NOMO-1 treated with dmso at 0.1 percent for 144 hours (cell line): ENCODE data around the gene IL10RA.
A peak's percentile ranks its signal among the peaks of the same experiment; 100 is the strongest.
"Not testable (repeated sequence)": the region's sequence is repeated elsewhere in the genome, so short reads cannot be mapped to it uniquely, and the experiment has no call there.

ENCODE experiments used
- DNase-seq: peaks from one replicate; lab custom pipeline; 2025; ENCODE audit not compliant: unreplicated experiment; lab: John Stamatoyannopoulos, UW

Gene IL10RA

DNA sequence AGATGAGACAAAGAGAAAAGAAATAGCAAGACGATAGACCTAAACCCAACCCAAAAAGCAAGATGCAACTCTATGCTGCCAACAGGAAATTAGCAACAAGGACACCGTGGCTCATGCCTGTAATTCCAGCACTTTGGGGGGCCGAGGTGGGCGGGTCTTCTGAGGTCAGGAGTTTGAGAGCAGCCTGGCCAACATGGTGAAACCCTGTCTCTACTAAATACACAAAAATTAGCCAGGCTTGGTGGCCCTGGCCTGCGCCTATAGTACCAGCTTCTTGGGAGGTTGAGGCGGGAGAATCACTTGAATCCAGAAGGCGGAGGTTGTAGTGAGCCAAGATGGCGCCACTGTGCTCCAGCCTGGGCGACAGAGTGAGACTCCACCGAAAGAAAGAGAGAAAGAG, 24.3 kb upstream of the IL10RA start:
- DNase-seq = no peak

DNA sequence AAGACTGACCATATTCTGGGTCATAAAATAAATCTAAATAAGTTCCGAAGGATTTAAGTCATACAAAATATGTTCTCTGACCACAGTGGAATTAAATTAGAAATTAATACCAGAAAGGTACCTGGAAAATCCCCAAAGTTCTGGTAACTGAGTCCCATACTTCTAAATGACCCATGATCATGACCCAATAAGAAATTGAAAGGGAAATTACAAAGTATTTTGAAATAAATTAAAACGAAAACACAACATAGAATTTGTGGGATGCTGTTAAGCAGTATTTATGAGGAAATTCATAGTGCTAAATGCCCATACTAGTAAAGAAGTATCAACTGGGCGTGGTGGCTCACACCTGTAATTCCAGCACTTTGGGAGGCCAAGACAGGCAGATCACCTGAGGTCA, 23.4 kb upstream of the IL10RA start:
- no peak for DNase-seq

DNA sequence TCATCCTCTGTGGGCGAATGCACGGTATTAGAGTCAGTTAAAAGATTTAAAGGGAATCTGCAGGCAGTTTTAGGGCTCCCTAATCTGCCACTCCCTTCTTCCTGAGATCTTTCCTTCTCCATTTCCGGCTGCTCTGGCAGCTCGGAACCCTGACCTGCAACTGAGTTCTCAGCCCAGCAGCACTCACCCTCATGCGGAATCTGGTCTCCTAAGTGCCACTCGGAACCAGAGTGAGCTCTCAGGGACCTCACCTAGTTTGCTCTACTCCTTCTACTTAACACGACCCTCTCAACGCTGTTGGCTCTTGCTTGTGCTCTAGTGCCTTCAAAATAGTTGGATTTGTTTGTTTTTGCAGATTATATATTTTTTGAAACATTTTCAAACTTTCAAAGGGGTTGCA, 19.3 kb upstream of the IL10RA start:
- DNase-seq = no peak

DNA sequence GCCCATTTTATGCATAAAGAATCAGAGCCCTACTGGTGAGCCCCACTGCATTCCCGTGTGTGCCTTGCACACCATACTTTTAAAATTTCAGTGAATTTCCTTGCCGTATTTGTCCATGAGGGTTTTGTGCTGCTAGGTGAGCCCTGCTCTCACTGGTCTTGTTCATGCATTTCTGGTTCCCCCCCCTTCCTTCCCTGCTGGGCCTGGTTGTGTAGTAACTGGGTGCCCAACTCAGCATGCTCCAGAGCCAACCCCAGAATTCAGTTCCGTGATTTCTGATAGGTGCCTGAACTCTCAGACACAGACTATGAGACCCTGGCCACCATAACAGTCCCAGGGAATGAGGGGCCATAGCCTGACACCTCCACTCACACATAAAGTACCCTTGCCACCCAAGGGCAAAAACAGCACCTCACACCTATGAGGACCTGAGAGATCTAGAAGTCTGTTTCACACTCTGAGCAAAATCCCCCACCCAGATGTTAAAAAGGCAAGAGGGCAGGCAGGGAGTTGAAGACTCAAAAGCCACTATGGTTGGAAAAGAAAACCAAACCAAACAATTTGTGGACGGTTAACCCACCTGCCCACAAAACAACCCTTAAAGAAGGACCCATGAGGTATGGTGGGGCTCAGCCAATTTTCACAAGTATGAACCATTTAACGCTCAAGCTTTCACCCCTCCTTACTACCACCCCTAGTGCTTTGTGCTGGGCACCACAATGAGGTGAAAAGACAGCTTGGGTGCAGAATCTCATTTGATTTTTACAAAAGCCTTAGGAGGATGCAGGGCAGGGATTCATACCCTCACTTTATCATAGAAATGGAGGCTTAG, 16.8 kb upstream of the IL10RA start:
- DNase-seq = no peak

DNA sequence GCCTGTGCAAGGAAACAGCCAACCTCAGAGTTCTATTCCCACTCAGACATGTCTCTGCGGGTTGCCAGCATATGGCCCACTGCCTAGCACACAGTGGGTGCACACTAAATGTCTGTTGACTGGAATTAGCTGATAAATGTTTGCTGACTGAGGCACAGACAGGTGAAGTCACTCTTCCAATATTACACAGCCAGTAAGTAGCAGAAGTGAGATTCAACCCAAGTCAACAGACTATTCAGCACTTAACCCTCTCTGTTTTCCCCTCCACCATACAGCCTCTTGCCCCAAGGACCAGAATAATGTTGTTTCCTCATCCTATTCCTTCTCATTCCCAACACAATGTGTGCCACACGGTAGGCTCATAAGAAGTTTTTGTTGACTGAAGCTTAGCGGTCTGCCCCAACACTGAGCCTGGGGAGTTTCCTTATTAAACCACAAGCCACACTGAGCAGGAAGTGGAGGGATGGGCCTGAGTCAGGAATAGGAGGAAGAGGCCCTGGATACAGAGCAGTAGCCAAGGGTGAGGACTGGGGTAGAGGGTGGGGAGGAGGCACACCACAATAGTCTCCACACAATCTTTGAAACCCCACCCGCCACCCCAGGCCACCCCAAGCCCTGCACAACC, 15.7 kb upstream of the IL10RA start:
- DNase-seq = peak; percentile 43

DNA sequence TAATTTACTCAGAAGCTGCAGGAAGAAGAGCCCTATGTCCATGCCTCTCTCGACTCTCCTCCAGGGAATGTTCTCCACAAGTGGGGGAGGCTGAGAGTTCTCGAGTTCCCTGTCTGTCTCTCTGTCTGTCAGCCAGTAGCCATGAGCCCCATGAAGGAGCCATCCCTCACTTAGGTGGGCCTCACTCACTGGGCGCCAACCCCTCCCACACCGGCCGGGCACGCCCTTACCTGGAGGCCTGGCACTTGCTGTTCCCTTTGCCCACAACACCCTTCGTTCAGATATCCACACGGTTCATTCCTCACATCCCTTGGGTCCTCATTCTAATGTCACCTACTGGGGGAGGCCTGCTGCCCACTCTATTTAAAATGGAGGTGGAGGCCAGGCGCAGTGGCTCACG, 14.2 kb upstream of the IL10RA start:
- DNase-seq = no peak

DNA sequence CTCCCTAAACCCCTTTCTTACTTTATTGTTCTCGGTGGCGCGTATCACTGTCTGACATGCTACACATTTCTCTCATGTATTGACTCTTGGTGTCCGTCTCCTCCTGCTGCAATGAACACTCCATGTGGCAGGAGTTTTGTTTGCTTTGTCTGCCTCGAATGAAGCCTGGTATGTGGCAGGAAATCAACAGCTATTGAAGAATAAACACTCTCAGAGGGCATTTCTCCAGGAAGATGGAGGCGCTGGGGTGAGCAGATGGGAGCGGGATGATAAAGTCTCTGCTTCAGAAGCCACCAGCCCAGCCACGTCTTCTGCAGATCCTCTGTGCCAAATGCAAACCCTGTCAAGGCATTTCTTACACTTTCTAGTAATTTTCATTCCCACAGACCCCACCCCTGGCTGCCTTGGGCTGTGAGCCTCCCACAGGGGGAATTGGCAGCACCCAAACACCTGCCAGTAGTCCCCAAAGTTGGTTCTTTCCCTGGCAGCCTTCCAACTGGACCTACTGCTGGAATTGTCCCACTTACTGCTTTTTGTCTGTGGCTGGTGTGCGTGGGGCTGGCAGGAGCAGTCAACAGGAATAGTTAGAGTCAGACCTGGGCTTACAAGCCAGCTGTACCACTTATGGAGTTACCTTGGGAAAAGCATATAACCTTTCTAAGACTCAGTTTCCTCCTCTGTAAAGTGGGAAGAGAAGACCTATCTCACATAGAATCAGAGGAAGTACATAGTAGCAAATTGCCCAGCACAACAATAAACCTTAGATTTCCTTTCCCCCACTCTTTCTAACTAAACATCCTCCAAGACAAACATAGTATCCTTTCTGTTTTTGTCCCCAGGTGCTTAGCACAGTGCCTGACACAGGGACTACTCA, 13.3 kb upstream of the IL10RA start:
- DNase-seq = no peak

DNA sequence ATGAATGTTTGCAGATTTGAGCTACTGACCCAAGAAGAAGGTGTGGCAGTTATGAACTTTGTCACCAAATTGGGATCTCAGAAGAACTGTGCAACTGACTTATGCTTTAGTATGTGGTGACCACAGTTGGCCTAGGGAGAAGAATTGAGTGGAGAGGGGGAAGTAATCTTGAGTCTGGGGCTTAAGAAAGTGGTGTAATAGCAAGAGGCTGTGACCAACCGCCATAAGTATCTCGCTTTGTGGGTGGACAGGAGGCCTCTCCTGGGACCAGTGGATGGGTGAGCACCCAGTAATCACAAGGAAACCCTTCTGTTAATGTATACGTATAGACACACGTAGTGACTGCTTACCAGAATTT, 12.7 kb upstream of the IL10RA start:
- peak; percentile 79 for DNase-seq

DNA sequence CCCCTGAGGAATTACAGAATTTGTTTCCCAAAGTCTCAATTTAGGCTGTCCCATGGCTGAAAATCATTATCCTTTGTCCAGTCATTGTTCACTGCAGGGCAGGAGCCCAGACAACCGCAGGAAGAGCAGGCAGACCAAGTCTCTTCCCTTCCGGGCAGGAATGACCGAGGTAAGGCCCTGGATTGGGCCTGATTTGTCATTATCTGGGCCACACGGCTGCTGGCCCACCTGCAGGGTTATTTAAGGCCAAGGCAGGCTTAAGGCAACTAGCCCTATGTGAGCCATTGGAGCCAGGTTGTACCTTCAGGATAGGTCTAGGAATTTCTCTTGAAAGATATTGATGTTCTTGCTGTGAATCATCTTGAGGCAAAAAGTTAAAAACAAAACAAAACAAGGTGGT, 9.7 kb upstream of the IL10RA start:
- no peak for DNase-seq

DNA sequence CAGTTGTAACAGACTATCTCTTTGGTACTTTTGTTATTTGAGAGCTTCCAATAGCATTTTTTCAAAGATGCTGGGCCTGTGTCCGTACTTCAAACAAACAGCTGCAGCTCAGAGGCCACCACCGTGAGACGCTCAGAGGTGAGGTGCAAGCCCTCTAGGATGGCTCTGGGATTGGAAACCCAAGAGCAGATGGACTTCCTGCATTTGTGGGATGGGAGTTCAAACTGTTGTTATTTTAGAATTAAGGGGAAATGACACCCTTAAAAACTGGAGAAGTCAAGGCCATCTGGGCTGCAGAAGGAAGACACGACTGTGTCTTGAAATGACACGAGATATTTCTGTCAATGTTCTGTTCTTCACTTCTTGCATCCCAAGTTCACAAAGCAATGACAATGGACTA, 9.2 kb upstream of the IL10RA start:
- DNase-seq = no peak

DNA sequence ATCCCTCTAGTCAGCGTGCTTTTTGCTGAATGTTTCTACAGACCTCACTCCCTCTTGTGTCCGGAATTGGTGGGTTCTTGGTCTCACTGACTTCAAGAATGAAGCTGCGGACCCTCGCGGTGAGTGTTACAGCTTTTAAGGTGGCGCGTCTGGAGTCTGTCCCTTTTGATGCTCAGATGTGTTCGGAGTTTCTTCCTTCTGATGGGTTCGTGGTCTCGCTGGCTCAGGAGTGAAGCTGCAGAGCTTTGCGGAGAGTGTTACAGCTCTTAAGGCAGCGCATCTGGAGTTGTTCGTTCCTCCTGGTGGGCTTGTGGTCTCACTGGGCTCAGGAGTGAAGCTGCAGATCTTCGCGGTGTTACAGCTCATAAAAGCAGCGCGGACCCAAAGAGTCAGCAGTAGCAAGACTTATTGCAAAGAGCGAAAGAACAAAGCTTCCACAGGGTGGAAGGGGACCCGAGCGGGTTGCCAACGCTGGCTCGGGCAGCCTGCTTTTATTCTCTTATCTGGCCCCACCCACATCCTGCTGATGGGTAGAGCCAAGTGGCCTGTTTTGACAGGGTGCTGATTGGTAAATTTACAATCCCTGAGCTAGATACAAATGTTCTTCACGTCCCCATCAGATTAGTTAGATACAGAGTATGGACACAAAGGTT, 8.5 kb upstream of the IL10RA start:
- not testable (repeated sequence) for DNase-seq

DNA sequence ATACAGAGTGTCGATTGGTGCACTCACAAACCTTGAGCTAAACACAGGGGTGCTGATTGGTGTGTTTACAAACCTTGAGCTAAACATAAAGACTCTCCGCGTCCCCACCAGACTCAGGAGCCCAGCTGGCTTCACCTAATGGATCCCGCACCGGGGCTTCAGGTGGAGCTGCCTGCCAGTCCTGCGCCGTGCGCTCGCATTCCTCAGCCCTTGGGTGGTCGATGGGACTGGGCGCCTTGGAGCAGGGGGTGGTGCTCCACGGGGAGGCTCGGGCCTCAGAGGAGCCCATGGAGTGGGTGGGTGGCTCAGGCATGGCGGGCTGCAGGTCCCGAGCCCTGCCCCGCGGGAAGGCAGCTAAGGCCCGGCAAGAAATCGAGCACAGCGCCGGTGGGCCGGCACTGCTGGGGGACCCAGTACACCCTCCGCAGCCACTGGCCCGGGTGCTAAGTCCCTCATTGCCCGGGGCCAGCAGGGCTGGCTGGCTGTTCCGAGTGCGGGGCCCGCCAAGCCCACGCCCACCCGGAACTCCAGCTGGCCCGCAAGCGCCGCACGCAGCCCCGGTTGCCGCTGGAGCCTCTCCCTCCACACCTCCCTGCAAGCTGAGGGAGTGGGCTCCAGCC, 7.8 kb upstream of the IL10RA start:
- not testable (repeated sequence) for DNase-seq

DNA sequence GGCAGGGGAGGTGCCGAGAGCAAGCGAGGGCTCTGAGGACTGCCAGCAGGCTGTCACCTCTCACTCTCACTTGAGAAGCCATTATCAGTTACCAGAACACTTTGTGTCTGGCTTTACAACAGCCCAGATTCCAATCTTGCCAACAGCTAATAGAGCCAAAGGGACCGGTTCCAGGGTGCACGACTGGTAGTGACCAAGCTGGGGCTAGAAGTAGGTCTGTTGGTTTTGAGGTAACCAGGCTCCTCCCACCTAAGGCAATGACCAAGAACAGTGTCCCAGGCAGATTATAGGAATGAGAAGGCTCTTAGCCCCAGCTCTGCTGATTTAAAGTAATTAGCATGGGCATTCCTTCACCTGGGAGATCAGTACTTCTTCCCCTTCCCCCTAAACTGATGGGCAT, 7.2 kb upstream of the IL10RA start:
- DNase-seq = no peak

DNA sequence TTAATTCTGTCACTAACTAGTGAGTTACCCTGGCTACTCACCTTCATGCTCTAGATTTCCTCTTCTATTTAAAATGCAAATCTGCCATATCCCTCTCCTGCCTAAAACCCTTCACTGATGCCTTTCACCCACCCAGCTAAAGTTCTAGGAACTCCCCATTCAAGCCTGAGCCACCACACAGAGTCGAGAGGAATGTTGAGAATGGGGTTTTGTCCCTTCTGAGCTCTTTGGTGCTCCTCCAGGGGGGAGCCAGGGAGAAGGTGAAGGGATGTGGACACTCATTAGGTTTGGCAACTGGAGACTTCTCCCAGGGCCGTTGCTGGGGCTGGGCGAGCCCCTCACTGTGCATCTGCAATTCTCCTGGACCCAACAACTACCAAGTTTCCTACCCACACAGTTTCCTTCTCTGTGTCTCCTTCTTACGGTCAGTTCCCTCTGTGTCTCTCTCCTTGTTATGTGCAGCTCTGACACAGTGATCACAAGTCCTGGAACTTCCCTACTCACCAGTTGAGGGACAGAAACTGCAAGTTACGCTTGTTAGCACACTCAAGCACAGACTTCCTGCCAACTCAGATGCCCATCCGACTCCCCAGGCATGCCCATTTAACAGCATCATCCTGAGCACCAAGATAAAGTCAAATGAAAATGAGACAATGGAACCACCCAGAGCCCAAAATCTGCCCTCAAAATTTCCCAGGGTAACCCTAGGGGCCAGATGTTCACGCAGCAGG, 6.5 kb upstream of the IL10RA start:
- no peak for DNase-seq

DNA sequence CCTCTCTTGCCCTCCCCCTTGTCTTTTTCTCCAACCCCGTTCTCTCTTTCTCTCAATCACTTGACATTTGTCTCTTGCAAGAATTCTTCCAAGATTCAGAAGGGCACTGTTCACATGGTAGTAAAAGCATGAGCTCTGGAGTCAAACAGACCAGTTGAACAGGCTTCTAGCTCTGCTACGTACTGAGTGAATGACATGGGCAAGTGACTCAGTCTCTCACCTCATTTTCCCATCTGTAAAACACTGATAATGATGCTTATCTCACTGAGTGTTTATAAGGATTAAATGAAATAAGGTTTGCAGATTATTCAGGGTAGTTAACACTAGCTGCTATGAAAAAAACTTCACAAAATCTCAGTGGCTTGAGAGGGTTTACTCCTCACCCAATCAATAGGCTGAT, 5.9 kb upstream of the IL10RA start:
- no peak for DNase-seq

DNA sequence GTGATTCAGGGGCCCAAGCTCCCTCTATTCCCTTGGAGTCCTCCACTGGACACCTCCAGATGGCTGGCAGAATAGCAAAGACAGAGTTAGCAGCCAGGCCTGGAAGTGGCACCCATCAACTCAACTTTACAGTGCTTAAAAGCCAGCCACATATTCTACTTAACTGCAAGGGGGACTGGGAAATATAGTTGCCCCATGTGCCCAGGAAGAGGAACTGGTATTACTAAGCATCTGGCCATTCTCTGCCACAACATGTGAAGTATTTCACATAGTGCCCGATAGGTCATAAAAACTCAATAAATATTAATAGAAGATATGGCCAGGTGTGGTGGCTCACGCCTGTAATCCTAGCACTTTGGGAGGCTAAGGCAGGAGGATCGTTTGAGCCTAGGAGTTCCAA, 5.5 kb upstream of the IL10RA start:
- no peak for DNase-seq

DNA sequence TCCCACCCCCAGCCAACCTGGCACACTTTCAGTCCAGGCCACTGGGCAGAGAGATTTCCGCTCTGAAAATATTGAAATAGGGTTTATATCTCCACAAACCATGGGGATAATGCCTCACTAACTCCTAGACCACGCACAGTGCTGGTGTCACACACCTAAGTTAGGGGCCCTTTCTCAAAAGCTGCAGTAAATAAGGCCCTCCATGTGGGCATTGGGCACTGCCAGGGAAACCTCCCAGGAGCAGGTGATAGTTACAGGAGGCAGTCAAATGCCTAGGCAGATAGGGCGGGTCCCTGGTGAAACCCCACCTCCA, 3.1 kb upstream of the IL10RA start:
- no peak for DNase-seq

DNA sequence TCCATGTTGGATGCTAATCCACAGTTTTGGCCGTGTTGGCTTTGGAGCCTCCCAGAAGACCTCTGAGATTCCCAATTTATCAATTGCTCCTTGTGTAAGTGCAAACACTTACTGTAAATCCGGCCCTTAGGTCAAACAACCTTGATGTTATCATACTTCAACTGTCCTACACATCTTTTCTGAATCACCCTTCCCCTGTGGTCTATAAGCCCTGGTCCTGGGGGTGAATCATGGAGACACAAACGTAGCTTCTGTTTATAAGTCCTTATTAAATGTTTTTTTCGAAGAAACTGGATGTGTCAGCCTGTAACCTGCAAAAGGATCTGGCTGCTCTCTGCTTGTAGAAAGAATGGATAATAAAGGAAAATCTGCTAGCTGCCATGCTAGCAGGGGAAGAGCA, 1.7 kb upstream of the IL10RA start:
- DNase-seq = no peak

DNA sequence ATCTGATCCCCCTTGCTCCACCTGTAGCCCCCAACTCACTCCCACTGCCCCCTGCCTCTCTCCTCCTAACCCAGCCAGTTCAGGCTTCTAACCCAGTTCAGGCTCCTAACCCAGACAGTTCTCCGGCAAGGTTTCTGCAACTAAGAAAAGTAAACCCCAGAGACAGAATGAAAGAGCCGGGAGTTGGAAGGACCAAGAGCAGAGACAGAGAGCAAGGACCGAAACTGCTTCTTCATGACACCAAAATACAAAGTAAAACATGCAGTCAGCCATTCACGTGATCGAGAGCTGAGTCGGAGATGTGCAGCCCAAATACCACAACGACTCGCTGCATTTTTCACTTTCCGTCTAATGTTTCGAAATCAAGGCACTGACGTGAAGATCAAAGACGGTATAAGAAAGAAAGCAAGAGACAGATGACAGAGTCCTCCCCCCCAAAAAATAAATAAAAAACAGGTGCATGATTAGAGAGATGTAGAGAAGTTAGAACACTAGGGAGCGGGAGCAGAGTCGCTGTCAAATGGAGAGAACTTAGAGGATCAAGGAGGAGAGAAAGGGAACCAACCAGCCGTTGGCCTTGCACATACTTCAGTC, 884 bp downstream of the IL10RA start:
- DNase-seq = peak; percentile 45
